GM19043 (cell line): ENCODE measurements around the gene SASH3.

ENCODE experiments used
- ATAC-seq: cut with Tn5 transposase; IDR thresholded peaks from one replicate; pipeline ENCODE4 v1.9.1; 2021; ENCODE audit warnings: low read depth; ENCODE audit not compliant: unreplicated experiment

Gene SASH3

GRCh38 chrX:129781680-129782495 is 2.1 kb downstream of the SASH3 start:
- no peak for ATAC-seq

GRCh38 chrX:129782706-129783105 is 3.0 kb downstream of the SASH3 start:
- ATAC-seq, result no peak

- ATAC-seq, result no peak
Measured at GRCh38 chrX:129783291-129783713, 3.6 kb downstream of the SASH3 start.

GRCh38 chrX:129784371-129784770 is 4.6 kb downstream of the SASH3 start:
- no peak for ATAC-seq

- no peak for ATAC-seq
Measured at GRCh38 chrX:129785160-129785947, 5.6 kb downstream of the SASH3 start.

DNA sequence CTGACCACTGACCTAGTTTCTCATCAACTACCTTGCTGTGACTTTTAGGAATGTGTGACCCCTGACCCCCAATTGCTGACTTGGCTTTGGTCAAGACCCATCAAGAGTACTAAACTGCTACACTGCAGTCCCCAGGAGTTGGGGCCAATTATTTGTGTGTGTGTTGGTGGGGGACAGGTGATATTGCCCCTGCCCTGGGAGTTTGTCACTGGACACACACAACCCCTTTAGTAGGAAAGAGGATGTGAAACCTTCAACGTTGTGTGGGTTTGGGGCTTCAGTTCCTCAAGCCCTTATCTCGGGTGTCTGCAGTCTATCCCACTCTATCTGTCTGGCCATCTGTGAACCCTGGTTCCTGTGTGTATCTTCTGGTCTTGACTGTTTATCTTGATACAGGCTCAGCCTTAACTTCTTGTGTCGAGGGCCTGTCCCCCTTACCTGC is 6.5 kb downstream of the SASH3 start:
- peak; percentile 83 for ATAC-seq

- no peak for ATAC-seq
Measured at GRCh38 chrX:129787336-129788055, 7.7 kb downstream of the SASH3 start.

DNA sequence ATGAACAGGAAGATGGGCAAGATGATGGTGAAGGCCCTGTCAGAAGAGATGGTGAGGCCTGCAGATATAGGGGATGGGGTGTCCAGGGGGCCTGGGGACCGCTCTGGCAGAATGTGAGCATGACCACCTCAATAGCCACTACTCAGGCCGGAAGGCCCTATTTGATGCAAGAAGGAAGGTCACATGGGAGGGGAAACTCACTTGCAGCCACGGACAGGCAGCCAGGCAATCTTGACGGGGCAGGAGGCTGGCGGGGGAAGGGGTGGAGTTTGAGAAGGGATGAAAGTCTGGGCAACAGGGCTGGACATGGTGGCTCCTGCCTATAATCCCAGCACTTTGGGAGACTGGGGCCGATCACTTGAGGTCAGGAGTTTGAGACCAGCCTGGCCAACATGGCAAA is 8.8 kb downstream of the SASH3 start:
- ATAC-seq, result no peak

GRCh38 chrX:129790146-129790545 is 10.4 kb downstream of the SASH3 start:
- ATAC-seq, result no peak

DNA sequence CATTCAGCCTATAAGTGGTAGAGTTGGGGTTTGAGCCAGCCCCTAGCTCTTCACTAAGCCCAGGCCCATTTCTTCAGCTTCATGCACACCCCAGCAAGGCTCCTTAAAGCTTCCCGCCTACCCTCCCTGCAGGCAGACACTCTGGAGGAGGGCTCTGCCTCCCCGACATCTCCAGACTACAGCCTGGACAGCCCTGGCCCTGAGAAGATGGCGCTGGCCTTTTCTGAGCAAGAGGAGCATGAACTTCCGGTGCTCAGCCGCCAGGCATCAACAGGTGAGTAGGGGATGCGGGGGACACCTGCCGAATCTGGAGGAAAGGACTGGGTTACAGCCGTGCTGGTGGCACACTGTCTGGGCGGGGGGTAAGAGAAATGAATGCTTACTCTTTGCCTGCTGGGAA is 11.1 kb downstream of the SASH3 start:
- ATAC-seq, result no peak

DNA sequence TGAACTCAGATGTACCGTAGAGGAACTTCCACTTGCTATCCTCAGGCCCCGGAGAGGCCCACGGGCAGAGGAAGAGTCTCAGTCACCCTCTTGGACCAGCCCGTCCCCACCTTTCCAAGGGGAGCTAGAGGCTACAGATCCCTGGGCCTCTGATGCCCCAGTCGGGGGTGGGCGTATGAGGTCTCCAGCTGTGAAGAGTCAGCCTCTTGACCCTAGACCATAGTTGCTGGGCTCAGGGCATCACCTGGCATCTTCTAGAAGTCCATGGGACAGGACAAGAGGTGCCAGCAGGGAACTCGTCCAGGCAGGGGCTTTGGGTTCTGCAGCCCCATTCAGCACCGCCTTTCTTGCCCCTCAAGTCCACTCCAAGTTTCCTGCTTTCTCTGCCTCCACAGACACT is 11.6 kb downstream of the SASH3 start:
- ATAC-seq, result no peak

GRCh38 chrX:129791961-129792570 is 12.3 kb downstream of the SASH3 start:
- ATAC-seq, result no peak

DNA sequence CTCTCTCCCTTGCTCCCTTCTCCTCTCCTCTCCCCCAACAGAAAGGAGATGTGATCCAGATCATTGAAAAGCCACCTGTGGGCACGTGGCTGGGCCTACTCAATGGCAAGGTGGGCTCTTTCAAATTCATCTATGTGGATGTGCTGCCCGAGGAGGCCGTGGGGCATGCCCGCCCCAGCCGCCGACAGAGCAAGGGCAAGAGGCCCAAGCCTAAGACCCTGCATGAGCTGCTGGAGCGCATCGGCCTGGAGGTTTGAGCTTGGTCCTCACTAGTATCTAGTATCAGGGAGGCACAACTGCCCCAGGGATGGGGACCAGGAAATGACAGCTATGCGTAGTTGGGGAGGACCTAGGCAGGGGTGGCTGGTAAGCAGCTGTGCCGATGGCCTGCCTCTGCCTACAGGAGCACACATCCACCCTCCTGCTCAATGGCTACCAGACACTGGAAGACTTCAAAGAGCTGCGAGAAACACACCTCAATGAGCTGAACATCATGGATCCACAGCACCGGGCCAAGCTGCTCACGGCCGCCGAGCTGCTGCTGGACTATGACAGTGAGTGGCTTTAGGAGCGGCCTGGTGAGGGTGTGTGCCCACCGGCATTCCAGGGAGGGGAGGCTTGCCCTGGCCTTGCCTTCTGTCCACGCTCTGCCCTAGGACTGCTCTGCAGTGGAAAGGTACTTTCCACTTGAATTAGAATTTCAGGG is 13.0 kb downstream of the SASH3 start:
- no peak for ATAC-seq

- no peak for ATAC-seq
Measured at GRCh38 chrX:129793604-129794191, 13.9 kb downstream of the SASH3 start.

GRCh38 chrX:129795584-129795983 is 15.8 kb downstream of the SASH3 start:
- ATAC-seq, result no peak

GRCh38 chrX:129797251-129797906 is 17.6 kb downstream of the SASH3 start:
- no peak for ATAC-seq

GRCh38 chrX:129798456-129798855 is 18.7 kb downstream of the SASH3 start:
- ATAC-seq, result no peak

DNA sequence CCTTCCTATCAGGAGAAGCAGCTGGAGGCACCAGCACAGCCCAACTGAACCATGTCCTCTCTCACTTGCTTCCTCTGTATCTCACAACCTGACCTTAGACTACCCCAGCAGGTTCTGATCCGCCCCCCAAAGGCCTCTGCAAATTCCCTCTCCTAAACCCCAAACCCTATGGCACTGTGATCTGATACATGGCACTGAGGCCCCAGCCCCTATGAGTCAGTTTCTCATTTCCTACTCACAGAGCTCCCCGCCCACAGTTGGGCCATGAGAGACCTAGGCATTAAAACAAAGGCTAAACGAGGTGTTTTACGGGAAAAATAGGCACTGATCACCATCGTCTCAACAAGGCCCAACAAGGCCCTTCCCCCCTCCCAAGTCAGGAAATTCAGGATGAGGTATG is 19.1 kb downstream of the SASH3 start:
- no peak for ATAC-seq

- no peak for ATAC-seq
Measured at GRCh38 chrX:129800186-129800585, 20.4 kb downstream of the SASH3 start.
